ENCODE results near the gene FASTK.

DNA sequence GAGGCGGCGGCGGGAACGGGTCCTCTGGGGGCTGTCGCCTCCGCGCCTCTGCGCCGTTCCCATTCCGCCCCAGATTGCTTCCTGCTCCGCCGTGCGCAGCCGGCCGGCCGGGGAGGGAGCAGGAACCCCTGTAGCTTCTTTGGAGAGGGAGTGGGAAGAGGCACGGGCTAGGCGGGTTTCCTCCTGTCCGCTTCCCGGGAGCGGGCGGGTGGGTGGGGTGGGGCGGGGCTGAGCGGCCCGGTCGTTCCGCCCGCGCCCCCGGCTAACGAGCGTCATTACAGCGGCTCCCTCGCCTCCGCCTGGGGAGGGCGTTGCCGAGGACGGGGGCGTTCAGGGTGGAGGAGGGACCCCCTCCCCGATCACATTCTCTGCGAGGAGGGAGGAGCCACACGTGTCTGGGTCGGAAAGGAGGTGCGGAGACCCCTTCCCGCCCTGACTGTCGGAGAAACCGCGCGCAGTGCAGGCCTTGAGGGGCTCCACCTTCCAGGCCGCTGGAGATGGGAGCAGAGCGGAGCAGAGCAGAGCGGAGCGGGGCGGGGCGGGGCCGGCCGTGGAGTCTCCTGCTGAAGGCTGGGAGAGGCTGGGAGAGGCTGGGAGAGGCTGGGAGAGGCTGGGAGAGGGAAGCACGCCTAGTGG is 45.4 kb upstream of the FASTK start:
- TF ChIP-seq EZH2 (IDR thresholded peaks at IDR 0.05; ENCODE audit: insufficient read depth, poor library complexity, severe bottlenecking): no peak
- no peak for TF ChIP-seq EZH2phosphoT487 (IDR thresholded peaks at IDR 0.05; ENCODE audit: insufficient read depth, low read depth)

All from GM23248 (cell line).